GM06990 (cell line): Measurements from ENCODE around the gene NPTXR.

Experiments
- DNase-seq: peaks from one replicate; pipeline ENCODE4 v3.0.0-alpha.2; 2011; ENCODE audit not compliant: insufficient read length; ENCODE audit errors: extremely low read depth
- H3K27me3 ChIP-seq: replicated peaks from 2 replicates; pipeline ENCODE4 v1.6.0; 2011; ENCODE audit warnings: low read length; ENCODE audit not compliant: control insufficient read depth, insufficient read depth
- H3K36me3 ChIP-seq: 2 replicates; pipeline ENCODE4 v1.5.1; 2011; ENCODE audit warnings: low read length; ENCODE audit not compliant: control insufficient read depth, insufficient read depth
- H3K4me3 ChIP-seq: replicated peaks from 2 replicates; pipeline ENCODE4 v1.5.1; 2011; ENCODE audit warnings: low read depth, mild to moderate bottlenecking, control low read depth, low read length
- TF ChIP-seq, protein P1 (sequence below): IDR thresholded peaks from 2 replicates; pipeline ENCODE4 v1.5.1; 2011; ENCODE audit warnings: low read length, control low read depth, mild to moderate bottlenecking, inconsistent platforms; ENCODE audit not compliant: insufficient read depth, poor library complexity, severe bottlenecking

NPTXR gene

GRCh38 chr22:38881997-38882879 is 38.4 kb upstream of the NPTXR start:
- DNase-seq, result no peak
- Histone ChIP-seq H3K36me3 (no peaks in the 10 kb centered on the region), H3K27me3 (no peaks in the 10 kb centered on the region), H3K4me3 (no peak overlapping the region)
- TF ChIP-seq, protein P1, sequence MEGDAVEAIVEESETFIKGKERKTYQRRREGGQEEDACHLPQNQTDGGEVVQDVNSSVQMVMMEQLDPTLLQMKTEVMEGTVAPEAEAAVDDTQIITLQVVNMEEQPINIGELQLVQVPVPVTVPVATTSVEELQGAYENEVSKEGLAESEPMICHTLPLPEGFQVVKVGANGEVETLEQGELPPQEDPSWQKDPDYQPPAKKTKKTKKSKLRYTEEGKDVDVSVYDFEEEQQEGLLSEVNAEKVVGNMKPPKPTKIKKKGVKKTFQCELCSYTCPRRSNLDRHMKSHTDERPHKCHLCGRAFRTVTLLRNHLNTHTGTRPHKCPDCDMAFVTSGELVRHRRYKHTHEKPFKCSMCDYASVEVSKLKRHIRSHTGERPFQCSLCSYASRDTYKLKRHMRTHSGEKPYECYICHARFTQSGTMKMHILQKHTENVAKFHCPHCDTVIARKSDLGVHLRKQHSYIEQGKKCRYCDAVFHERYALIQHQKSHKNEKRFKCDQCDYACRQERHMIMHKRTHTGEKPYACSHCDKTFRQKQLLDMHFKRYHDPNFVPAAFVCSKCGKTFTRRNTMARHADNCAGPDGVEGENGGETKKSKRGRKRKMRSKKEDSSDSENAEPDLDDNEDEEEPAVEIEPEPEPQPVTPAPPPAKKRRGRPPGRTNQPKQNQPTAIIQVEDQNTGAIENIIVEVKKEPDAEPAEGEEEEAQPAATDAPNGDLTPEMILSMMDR, result no peak

DNA sequence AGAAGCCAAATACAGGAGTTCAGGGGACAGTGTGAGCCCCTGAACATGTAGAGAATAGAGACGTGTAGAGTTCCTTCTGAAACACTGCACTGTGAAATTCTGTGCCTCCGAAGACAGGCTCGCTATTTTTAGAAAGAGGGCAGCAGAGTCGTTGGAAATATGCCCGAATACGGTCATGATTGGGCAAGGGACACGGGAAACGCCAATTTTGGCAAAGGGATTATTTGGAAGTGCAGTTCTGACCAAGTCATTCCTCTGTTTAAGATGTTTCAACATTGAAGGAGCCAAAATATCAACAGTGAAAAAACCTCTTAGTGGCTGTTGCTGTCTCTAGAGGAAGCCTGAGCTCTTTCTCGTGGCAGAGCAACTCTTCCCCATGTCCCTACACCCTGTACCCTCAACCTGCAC is 37.6 kb upstream of the NPTXR start:
- H3K4me3 ChIP-seq, result no peak overlapping the region
- no peaks in the 10 kb centered on the region for H3K36me3 ChIP-seq
- no peaks in the 10 kb centered on the region for H3K27me3 ChIP-seq
- TF ChIP-seq, protein P1, result no peak
- no peak for DNase-seq

DNA sequence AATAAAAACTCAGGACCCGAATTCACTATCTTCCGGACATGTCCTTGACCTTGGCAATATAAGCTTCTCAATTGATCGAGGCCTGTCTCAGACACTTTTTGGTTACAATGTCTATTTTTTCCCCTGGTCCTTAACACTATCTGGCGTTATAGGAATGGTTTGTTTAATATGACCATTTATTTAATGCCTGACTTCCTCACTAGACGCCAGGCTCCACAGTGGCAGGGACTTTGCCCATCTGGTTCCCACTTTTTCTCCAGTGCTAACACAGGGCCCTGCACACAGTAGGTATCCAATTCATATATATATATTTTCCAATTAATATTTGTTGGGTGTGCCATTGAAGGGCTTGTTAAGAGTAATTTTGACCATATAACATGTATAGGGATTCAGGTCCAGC is 36.1 kb upstream of the NPTXR start:
- TF ChIP-seq, protein P1, result no peak
- no peak for DNase-seq
- H3K27me3 ChIP-seq, result no peaks in the 10 kb centered on the region
- no peaks in the 10 kb centered on the region for H3K36me3 ChIP-seq
- no peak overlapping the region for H3K4me3 ChIP-seq

DNA sequence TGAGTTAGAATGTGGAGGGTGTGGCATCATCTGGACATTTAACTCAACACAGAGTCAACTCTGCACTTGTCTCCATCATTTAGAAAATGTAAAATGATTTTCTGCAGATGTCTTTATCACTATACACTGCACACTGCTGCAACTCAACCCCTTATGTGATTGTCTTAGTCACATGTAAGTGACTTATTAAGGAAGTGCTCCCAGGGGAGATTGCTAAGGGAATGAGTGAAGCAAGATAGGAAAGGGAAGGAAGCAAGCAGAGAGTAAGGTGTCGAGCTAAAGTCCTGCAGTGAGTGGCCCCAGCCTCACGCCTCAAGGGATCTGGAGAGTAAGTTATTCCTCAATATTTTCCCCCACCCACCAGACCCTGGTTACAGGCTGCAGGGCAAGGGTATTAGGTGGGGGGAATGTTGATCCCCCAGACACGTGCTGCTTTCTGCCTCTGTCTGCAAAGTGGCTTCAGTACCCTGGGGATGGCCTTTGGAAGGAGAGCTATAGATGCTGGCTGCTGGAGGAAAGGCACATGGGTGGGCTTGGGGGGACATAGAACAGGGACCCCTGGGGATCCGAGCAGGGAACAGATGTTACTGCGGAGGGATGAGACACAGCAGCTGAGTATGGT is 35.4 kb upstream of the NPTXR start:
- no peak for DNase-seq

DNA sequence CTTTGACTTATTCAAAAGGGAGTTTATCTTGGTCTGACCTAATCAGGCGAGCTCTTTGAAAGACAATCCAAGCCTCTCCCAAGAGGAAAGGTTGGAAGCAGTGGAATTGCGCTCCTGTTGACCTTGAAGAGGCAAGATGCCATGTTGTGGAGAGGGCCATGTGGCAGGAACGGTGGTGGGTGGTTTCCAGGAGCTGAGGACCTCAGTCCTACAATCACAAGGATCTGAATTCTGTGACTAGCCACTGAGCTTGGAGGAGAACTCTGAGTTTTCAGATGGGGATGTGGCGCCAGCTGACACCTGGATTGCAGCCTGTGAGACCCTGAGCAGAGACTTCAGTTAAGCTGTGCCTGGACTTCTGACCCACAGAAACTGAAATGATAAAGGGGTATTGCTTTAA is 34.2 kb upstream of the NPTXR start:
- H3K36me3 ChIP-seq, result no peaks in the 10 kb centered on the region
- TF ChIP-seq, protein P1, result no peak
- no peak for DNase-seq
- no peak overlapping the region for H3K4me3 ChIP-seq
- no peaks in the 10 kb centered on the region for H3K27me3 ChIP-seq

More for the DNA sequence above, 35.4 kb upstream of the NPTXR start:
- Histone ChIP-seq H3K27me3 (no peaks in the 10 kb centered on the region), H3K36me3 (no peaks in the 10 kb centered on the region), H3K4me3 (no peak overlapping the region)
- TF ChIP-seq, protein P1, result no peak
